Astrocyte (in vitro differentiated cells and primary cell): ENCODE results near the gene MED13L.

ENCODE experiments used
- EZH2 ChIP-seq: IDR thresholded peaks from 2 replicates; pipeline ENCODE4 v1.6.1; 2012; ENCODE audit warnings: mild to moderate bottlenecking, low read length, inconsistent platforms; ENCODE audit not compliant: insufficient read depth
- TF ChIP-seq, protein P1 (sequence below): IDR thresholded peaks from 2 replicates; pipeline ENCODE4 v1.5.1; 2011; ENCODE audit warnings: low read depth, mild to moderate bottlenecking, inconsistent platforms, low read length, moderate library complexity; ENCODE audit not compliant: insufficient read depth

DNA sequence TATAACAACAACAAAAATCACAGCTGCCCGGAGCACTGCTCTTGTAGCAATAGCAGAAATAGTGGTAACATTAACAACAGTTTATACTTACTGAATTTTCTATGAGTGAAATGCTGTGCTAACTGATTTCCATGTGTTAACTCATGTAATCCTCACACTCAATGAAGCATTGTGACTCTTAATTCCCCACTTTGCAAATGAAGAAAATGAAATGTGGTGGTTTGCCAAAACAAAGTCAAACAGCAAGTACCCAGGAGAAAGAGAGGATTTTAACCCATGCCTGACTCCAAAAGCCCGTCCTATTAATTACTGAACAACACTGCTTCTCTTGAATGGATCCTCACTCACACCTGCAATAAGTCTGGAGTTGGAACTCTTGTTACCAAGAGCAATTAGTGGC is 123.5 kb downstream of the MED13L start:
- TF ChIP-seq, protein P1, sequence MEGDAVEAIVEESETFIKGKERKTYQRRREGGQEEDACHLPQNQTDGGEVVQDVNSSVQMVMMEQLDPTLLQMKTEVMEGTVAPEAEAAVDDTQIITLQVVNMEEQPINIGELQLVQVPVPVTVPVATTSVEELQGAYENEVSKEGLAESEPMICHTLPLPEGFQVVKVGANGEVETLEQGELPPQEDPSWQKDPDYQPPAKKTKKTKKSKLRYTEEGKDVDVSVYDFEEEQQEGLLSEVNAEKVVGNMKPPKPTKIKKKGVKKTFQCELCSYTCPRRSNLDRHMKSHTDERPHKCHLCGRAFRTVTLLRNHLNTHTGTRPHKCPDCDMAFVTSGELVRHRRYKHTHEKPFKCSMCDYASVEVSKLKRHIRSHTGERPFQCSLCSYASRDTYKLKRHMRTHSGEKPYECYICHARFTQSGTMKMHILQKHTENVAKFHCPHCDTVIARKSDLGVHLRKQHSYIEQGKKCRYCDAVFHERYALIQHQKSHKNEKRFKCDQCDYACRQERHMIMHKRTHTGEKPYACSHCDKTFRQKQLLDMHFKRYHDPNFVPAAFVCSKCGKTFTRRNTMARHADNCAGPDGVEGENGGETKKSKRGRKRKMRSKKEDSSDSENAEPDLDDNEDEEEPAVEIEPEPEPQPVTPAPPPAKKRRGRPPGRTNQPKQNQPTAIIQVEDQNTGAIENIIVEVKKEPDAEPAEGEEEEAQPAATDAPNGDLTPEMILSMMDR: no peak
- no peak for TF ChIP-seq EZH2
